ENCODE results near the gene AMBRA1. TPM values are rescaled to one million over a fixed set of nuclear protein-coding genes. Genes with fewer than 3 reads are reported as not detected.

Gene AMBRA1
- total and polyA plus RNA-seq, 2 donors (not counting 3 experiments of a cell fraction or from before 2014, with no cell fraction given) = 18.4 to 32.4 TPM

DNA sequence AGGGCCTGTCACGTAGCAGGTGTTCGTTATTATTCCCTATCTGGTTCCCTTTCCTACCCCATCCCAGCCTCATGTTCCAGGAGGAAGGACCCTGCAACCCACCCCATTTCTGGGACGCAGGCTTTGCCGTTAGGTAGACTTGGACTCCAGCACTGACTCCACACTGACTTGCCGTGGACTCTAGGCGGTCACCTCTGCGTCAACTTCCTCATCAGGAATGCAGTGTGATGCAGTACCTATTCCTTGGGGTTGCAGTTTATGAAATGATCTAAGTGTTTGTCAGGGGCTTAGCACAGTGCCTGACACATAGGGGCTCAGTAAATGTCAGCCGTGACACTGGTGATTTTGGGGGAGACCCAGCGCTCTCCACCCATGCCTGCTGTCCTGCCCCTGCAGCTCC is 229.8 kb downstream of the AMBRA1 start:
- H3K27ac ChIP-seq (ENCODE audit: insufficient read depth, low read depth, low read length) = peak overlapping the region; percentile 80
- no TSS peak for BruUV-seq (replicated peaks)
- H3K4me1 ChIP-seq (ENCODE audit: control insufficient read depth, extremely low read depth, insufficient read depth, low read length) = peaks cover 34% of the 10 kb centered on the region
- ChIA-PET CTCF (interaction anchor here (1.5 to 11.6 kb wide), 2 partner anchors 12 to 14 kb away, joined by 5 to 200 read pairs; partner anchors contain the start of gene DGKZ), POLR2A (no interaction called here)
- peak; percentile 12 for FAIRE-seq
- H3K79me2 ChIP-seq (ENCODE audit: control insufficient read depth, insufficient read depth, low read length) = peaks cover 36% of the 10 kb centered on the region
- H3K4me2 ChIP-seq (ENCODE audit: insufficient read depth, low read length) = no peak overlapping the region
- H3K36me3 ChIP-seq (ENCODE audit: control insufficient read depth in 2 of 2, extremely low read depth in 1 of 2, insufficient read depth in 2 of 2, low read length in 2 of 2) = peaks cover 0 to 2% of the 10 kb centered on the region in 2 experiments
- H2AFZ ChIP-seq (ENCODE audit: low read depth, low read length) = no peak overlapping the region
- H3K9ac ChIP-seq (replicated peaks; ENCODE audit: extremely low read depth, insufficient read depth, low read length) = no peak overlapping the region
- TF ChIP-seq EZH2 (IDR thresholded peaks at IDR 0.05; ENCODE audit: borderline replicate concordance, low read depth, low read length, severe bottlenecking) (no peak), POLR2AphosphoS5 (IDR thresholded peaks at IDR 0.05; ENCODE audit: insufficient read depth, low read depth, low read length) (no peak), FOS (IDR thresholded peaks at IDR 0.05; ENCODE audit: borderline replicate concordance, insufficient read depth, low read length) (no peak), MYC (IDR thresholded peaks at IDR 0.05; ENCODE audit: low read depth, low read length) (no peak), POLR2A (IDR thresholded peaks at IDR 0.05; ENCODE audit: low read depth, low read length) (no peak), GATA2 (IDR thresholded peaks at IDR 0.05; ENCODE audit: insufficient read depth, insufficient read length, low read depth, low read length) (no peak), JUN (IDR thresholded peaks at IDR 0.05; ENCODE audit: borderline replicate concordance, insufficient read depth, insufficient read length, low read depth) (no peak)
- TF ChIP-seq, protein P1, sequence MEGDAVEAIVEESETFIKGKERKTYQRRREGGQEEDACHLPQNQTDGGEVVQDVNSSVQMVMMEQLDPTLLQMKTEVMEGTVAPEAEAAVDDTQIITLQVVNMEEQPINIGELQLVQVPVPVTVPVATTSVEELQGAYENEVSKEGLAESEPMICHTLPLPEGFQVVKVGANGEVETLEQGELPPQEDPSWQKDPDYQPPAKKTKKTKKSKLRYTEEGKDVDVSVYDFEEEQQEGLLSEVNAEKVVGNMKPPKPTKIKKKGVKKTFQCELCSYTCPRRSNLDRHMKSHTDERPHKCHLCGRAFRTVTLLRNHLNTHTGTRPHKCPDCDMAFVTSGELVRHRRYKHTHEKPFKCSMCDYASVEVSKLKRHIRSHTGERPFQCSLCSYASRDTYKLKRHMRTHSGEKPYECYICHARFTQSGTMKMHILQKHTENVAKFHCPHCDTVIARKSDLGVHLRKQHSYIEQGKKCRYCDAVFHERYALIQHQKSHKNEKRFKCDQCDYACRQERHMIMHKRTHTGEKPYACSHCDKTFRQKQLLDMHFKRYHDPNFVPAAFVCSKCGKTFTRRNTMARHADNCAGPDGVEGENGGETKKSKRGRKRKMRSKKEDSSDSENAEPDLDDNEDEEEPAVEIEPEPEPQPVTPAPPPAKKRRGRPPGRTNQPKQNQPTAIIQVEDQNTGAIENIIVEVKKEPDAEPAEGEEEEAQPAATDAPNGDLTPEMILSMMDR (IDR thresholded peaks at IDR 0.05; ENCODE audit: extremely low read depth in 1 of 2, insufficient read depth in 1 of 2, low read depth in 1 of 2, low read length in 2 of 2) = no peak
- TF ChIP-seq, protein P2, sequence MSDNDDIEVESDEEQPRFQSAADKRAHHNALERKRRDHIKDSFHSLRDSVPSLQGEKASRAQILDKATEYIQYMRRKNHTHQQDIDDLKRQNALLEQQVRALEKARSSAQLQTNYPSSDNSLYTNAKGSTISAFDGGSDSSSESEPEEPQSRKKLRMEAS (IDR thresholded peaks at IDR 0.05; ENCODE audit: insufficient read depth, insufficient read length) = no peak
- DNase-seq (ENCODE audit: low read depth, low spot score) = no peak
- H3K27me3 ChIP-seq (ENCODE audit: control insufficient read depth in 2 of 2, insufficient read depth in 2 of 2, low read length in 2 of 2) = no peaks in the 10 kb centered on the region
- no peaks in the 10 kb centered on the region for H3K9me1 ChIP-seq (replicated peaks; ENCODE audit: control insufficient read depth, extremely low read depth, insufficient read depth, low read length)
- H3K4me3 ChIP-seq (replicated peaks in 1 of 3; ENCODE audit: insufficient read depth in 1 of 3, low read depth in 1 of 3, low read length in 3 of 3) = no peak overlapping the region
- intact Hi-C loops (cut with micrococcal nuclease) (no loop called here), dilution Hi-C loops (cut with MboI; ENCODE audit: extremely low pct_ligation_motif_present, low sequenced_read_pairs) (no loop called here)
- H3K9me3 ChIP-seq (replicated peaks; ENCODE audit: control insufficient read depth, insufficient read depth, low read length) = no peaks in the 10 kb centered on the region
- no peaks in the 10 kb centered on the region for H4K20me1 ChIP-seq (replicated peaks; ENCODE audit: control insufficient read depth, extremely low read depth, insufficient read depth, low read length)
